Limb (tissue), 2 donors: Measurements from ENCODE around the gene ITGB3.

Source experiments
- DNase-seq, 2 donors: peaks; one replicate each; pipeline ENCODE4 v3.0.0-alpha.2; 2016; ENCODE audit errors: extremely low spot score in 2 of 2

Gene ITGB3

DNA sequence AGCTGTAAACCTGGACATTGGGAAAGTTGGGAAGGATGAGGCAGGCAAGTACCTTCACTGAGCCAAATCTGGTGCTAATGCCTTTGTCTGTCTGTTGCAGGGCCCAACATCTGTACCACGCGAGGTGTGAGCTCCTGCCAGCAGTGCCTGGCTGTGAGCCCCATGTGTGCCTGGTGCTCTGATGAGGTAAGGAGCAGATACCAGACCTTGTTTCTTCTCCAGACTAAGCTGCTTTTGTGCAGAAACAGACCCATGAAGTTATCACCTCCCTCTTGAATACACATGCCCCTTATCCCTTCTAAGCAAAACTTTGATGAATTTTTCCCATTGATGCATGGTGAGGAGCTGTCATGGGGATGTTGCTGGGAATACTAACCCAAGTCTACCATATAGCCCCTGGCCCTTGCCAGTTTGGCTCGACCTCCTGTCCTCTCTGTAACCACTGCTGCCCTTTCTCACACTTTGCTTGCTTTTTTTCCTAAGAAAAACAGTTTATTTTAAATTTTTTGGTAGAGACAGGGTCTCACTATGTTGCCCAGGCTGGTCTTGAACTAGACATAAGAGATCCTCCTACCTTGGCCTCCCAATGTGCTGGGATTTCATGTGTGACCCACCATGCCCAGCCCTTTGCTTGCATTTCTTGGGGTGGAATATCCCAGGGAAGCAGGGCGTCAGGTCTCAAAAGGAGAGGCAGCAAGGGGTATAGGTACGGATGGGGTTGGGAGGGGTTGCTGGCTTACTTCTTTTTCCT is 20.9 kb downstream of the ITGB3 start:
- DNase-seq: no peak

DNA sequence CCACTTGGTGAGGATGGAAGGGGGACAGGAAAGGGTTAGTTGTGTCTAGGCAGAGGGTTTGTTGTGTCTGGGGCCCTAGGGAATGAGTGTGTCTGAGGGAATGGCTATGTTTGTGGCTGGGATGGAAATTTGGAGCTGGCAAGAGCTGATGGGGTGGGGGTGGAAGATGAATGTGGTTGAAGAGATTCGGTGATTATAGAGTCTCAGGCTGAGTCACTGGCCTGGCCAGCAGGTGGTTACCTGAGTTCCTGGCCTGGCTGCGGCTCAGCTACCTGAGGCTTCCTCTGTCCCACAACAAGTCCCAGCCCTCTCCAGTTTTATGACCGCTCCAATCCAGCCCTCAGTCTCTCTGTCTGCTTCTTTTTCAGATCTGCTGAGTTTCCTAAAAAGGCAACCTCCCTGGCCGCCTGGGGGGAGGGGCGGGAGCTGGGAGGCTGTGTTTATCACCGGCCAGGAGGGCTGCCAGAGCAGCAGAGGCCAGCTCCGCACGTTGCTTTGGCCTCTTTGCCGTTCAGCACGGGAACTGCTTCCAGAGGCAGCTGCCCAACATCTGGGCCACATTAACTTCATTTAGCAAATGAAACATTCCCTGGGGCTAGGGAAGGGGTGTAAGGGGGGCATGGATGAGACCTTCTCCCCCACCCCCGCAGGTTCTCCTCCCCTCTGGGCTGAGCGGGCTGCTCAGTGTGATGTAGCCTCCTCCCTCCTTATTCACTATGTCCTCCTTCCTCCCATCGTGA is 21.8 kb downstream of the ITGB3 start:
- peak; percentile 79 to 82 for DNase-seq

GRCh38 chr17:47276444-47276843 is 22.8 kb downstream of the ITGB3 start:
- DNase-seq: no peak

DNA sequence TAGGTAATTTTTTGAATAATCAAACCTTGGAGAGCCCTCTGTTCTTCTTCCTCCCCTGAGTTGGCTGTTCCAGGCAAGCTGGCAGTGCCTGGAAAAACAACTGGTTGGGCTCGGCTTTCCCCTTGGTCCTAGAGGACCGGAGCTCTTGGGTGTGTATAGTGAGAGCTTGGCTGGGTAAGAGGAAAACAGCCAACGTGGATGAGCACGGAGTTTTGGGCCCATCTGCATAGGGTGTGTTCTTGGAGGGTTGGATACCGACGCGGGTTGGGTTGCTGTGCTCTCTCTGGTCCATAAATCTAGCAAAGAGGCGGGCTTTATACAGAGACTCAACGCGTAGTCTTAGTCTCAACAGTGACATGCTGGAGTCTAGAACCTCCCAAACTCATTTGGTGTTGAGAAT is 23.2 kb downstream of the ITGB3 start:
- peak; percentile 64 to 81 for DNase-seq

- DNase-seq: no peak
These were observed 24.3 kb downstream of the ITGB3 start for GRCh38 chr17:47277921-47278320.

- DNase-seq: no peak
These were observed 24.9 kb downstream of the ITGB3 start for GRCh38 chr17:47278561-47278960.

DNA sequence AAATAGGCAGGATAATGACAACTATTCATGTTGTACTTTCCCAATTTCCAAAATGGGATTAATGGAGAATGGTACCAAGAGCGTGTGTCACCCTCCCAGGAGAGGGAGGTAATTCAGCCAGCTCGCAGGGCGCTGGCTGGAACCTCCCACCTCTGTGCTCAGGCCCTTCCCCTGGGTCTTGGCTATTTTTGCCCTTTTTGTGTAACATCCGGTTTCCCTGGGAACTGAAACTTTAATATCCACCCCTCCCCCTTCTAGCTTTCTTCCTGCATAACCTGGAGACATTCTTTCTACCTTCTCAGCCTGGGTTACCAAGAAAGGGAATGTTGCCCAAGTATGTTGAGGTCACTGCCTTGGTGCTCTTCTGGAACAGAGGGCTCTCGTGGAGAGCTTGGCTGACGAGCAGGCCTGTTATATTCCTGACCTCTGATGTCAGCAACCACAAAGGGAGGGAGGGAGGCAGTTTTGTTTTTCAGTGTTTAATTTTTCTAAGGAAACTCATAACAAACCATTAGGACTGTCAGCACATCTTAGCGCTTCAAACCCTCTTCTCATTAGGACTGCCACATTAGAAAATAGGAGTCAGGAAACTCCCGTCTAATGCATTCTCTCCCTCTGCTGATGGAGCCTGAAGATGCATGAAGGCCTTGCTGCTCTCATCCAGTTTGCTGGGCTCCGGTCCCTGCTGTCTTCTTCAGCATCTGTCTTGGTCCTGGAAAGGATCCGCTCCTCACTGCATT is 25.6 kb downstream of the ITGB3 start:
- DNase-seq: no peak

DNA sequence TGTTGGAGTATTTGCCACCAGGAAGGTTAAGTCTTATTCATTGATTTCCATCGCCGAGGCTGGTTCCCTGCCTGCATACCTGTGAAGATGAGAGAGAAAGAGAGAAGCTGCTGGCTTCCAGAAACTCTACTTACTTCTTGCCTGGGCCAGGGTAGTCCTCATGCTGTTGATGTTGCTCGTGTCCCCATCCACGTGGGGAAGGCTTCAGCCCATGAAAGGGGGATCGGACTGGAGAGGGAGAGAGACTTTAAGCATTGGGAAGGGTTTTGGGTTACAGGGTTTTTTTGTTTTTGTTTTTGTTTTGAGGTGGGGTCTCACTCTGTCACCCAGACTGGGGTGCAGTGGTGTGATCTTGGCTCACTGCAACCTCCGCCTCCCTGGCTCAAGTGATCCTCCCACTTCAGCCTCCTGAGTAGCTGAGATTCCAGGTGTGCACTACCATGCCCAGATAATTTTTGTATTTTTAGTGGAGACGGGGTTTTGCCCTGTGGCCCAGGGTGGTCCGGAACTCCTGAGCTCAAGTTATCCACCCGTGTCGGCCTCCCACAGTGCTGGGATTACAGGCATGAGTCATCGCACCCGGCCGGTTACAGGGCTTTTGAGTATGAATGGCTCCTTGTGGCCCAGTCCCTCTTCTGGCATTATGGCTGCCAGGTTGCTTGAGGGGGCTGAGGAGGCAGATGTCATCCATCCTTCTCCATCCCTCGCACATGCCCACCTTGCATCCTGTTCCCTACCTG is 26.6 kb downstream of the ITGB3 start:
- DNase-seq: no peak

DNA sequence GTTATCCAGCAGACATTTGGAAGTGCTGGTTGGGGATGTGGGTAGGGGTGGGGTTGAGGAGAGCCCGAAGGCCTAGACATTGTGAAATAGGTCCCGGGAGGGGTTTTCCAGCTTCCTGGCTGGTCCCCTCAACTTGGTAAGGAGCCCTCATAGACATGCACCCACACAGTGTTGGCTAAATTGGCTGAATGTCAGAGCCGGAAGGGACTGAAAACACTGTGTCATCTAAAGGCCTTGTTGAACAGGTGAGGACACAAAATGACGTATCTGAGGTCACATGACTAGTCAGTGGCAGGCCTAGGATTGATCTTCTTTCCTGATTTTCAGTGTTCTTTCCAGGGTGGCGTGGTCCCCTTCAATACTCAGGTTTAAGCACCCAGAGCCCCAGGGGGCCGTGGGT is 27.6 kb downstream of the ITGB3 start:
- no peak for DNase-seq

- DNase-seq: no peak
These were observed 31.4 kb downstream of the ITGB3 start for GRCh38 chr17:47285003-47285402.

DNA sequence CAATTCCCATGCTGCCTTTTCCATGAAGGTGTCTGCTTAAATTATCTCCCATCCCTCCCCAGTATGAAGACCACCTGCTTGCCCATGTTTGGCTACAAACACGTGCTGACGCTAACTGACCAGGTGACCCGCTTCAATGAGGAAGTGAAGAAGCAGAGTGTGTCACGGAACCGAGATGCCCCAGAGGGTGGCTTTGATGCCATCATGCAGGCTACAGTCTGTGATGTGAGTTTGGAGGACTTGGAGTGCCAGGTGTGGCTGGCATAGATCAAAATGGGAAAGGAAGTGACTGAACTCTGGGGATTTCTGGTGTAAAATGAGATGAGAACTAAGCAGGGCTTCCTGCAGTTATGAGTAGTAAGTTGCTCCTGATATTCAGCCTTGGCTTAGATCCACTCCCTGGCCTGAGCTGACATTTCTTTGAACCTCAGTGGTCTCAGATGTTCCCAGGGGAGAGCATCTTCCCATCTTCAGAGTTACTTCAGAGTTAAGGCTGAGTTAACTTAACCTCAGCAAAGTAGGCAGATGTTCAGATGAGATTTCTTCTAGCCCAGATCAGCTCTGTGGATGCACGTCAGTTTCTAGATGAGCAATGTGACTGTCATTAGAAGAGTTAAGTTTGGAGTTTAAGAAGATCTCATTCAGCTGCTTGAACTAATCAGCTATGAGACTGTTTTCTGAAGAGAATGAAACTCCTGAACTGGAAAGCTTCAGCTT is 32.7 kb downstream of the ITGB3 start:
- no peak for DNase-seq

- no peak for DNase-seq
These were observed 33.4 kb downstream of the ITGB3 start for GRCh38 chr17:47287068-47287467.

GRCh38 chr17:47287639-47288038 is 34.0 kb downstream of the ITGB3 start:
- no peak for DNase-seq

- DNase-seq: no peak
These were observed 35.0 kb downstream of the ITGB3 start for GRCh38 chr17:47288531-47289116.

- no peak for DNase-seq
These were observed 35.7 kb downstream of the ITGB3 start for GRCh38 chr17:47289302-47289701.

DNA sequence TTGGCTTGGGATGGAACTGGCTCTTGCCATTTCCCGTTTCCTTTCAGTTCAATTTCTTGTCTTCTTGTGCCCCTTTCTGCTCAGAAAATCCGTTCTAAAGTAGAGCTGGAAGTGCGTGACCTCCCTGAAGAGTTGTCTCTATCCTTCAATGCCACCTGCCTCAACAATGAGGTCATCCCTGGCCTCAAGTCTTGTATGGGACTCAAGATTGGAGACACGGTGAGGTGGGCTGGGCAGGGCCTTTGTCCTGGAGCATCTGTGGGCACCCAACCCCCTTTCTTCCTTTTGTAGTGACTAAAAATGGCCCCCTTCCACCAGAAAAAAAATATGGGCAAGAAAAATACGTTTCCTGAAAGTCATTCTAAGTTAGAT is 37.2 kb downstream of the ITGB3 start:
- no peak for DNase-seq

- no peak for DNase-seq
These were observed 37.7 kb downstream of the ITGB3 start for GRCh38 chr17:47291242-47291873.

DNA sequence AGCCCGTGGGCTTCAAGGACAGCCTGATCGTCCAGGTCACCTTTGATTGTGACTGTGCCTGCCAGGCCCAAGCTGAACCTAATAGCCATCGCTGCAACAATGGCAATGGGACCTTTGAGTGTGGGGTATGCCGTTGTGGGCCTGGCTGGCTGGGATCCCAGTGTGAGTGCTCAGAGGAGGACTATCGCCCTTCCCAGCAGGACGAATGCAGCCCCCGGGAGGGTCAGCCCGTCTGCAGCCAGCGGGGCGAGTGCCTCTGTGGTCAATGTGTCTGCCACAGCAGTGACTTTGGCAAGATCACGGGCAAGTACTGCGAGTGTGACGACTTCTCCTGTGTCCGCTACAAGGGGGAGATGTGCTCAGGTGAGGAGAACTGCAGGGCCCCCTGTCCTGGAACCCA is 38.6 kb downstream of the ITGB3 start:
- DNase-seq: no peak

GRCh38 chr17:47295037-47295873 is 41.6 kb downstream of the ITGB3 start:
- peak in 1 of 2 donors; percentile 54 for DNase-seq
